ENCODE data around the gene EFTUD2. TPM values are rescaled to one million over a fixed set of nuclear protein-coding genes. Genes with fewer than 3 reads are reported as not detected.

The EFTUD2 gene
- total and polyA plus RNA-seq, 2 of the 13 experiments (the other 11 are each of a cell fraction or from before 2014, with no cell fraction given): 111 to 137 TPM

DNA sequence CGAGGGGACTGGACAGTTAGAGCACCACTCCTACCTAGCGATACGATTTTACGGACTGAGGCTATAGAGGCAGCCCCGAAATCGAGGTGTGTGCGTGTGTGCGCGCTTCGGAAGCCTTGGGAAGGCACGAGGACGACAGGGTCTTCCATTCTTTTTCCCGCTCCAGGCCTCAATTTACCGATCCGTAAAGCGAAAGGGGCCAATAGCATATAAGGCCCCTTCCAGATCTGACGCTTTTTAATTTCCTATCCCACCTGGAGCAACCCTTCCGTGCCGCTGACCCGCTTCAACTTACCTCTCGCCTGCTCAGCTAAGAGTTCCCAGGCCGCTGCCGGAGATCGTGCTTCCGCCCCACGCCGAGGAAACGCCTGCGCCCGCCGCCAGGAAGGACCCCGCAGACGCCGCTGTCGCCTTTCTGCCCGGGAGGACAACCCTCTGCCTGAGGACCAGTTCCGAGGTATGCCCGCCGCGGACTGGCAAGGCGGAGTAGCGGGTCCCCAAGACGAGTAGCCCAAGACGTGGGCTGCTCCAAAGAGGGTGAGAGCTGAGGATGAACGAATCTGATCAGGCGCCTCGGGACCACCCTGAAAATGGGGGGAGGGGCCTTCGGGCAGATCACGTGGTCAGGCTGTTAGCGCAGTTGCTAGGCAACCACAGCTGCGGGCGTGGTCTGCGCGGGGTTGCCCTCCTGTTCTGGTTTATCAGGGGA lies at the start of gene EFTUD2 (continued):
- no peak for TF ChIP-seq PBX3 (CRISPR knock-in tag; IDR thresholded peaks at IDR 0.05; ENCODE audit: borderline replicate concordance)
- TF ChIP-seq NFRKB (IDR thresholded peaks at IDR 0.05): no peak
- TF ChIP-seq FOSL2 (CRISPR knock-in tag; IDR thresholded peaks at IDR 0.05): peak; percentile 69
- TF ChIP-seq ZNF543 (CRISPR knock-in tag; IDR thresholded peaks at IDR 0.05): peak; percentile 93
- no peak for TF ChIP-seq CHD4 (IDR thresholded peaks at IDR 0.05; ENCODE audit: borderline replicate concordance, low read length)
- TF ChIP-seq SNAI1 (CRISPR knock-in tag; IDR thresholded peaks at IDR 0.05; ENCODE audit: borderline replicate concordance): no peak
- TF ChIP-seq, protein P1, sequence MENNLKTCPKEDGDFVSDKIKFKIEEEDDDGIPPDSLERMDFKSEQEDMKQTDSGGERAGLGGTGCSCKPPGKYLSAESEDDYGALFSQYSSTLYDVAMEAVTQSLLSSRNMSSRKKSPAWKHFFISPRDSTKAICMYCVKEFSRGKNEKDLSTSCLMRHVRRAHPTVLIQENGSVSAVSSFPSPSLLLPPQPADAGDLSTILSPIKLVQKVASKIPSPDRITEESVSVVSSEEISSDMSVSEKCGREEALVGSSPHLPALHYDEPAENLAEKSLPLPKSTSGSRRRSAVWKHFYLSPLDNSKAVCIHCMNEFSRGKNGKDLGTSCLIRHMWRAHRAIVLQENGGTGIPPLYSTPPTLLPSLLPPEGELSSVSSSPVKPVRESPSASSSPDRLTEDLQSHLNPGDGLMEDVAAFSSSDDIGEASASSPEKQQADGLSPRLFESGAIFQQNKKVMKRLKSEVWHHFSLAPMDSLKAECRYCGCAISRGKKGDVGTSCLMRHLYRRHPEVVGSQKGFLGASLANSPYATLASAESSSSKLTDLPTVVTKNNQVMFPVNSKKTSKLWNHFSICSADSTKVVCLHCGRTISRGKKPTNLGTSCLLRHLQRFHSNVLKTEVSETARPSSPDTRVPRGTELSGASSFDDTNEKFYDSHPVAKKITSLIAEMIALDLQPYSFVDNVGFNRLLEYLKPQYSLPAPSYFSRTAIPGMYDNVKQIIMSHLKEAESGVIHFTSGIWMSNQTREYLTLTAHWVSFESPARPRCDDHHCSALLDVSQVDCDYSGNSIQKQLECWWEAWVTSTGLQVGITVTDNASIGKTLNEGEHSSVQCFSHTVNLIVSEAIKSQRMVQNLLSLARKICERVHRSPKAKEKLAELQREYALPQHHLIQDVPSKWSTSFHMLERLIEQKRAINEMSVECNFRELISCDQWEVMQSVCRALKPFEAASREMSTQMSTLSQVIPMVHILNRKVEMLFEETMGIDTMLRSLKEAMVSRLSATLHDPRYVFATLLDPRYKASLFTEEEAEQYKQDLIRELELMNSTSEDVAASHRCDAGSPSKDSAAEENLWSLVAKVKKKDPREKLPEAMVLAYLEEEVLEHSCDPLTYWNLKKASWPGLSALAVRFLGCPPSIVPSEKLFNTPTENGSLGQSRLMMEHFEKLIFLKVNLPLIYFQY (CRISPR knock-in tag; IDR thresholded peaks at IDR 0.05; ENCODE audit: borderline replicate concordance): peak; percentile 66
- peak; percentile 74; the same call in 1 of the 2 replicates for TF ChIP-seq BCL3 (CRISPR knock-in tag; IDR thresholded peaks at IDR 0.05)
- TF ChIP-seq MED1 (CRISPR knock-in tag; IDR thresholded peaks at IDR 0.05): peak; percentile 79
- TF ChIP-seq, protein P2, sequence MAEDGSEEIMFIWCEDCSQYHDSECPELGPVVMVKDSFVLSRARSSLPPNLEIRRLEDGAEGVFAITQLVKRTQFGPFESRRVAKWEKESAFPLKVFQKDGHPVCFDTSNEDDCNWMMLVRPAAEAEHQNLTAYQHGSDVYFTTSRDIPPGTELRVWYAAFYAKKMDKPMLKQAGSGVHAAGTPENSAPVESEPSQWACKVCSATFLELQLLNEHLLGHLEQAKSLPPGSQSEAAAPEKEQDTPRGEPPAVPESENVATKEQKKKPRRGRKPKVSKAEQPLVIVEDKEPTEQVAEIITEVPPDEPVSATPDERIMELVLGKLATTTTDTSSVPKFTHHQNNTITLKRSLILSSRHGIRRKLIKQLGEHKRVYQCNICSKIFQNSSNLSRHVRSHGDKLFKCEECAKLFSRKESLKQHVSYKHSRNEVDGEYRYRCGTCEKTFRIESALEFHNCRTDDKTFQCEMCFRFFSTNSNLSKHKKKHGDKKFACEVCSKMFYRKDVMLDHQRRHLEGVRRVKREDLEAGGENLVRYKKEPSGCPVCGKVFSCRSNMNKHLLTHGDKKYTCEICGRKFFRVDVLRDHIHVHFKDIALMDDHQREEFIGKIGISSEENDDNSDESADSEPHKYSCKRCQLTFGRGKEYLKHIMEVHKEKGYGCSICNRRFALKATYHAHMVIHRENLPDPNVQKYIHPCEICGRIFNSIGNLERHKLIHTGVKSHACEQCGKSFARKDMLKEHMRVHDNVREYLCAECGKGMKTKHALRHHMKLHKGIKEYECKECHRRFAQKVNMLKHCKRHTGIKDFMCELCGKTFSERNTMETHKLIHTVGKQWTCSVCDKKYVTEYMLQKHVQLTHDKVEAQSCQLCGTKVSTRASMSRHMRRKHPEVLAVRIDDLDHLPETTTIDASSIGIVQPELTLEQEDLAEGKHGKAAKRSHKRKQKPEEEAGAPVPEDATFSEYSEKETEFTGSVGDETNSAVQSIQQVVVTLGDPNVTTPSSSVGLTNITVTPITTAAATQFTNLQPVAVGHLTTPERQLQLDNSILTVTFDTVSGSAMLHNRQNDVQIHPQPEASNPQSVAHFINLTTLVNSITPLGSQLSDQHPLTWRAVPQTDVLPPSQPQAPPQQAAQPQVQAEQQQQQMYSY (CRISPR knock-in tag; IDR thresholded peaks at IDR 0.05): no peak; the same call in 1 of the 2 replicates
- peak; percentile 96 for TF ChIP-seq ZNF747 (CRISPR knock-in tag; IDR thresholded peaks at IDR 0.05; ENCODE audit: borderline replicate concordance)
- TF ChIP-seq HCFC1 (IDR thresholded peaks at IDR 0.05; ENCODE audit: low read depth, low read length): peak; percentile 85
- peak; percentile 92 for TF ChIP-seq HDAC2 (CRISPR knock-in tag; IDR thresholded peaks at IDR 0.05)
- peak; percentile 98 for TF ChIP-seq TOPORS (CRISPR knock-in tag; IDR thresholded peaks at IDR 0.05)
- no peak for TF ChIP-seq NFE2L2 (IDR thresholded peaks at IDR 0.05; ENCODE audit: low read length)
- peak; percentile 22; the same call in 1 of the 2 replicates for TF ChIP-seq MED13 (CRISPR knock-in tag; IDR thresholded peaks at IDR 0.05)
- TF ChIP-seq XBP1 (CRISPR knock-in tag; IDR thresholded peaks at IDR 0.05): no peak
- peak; percentile 91; the same call in 1 of the 2 replicates for TF ChIP-seq AHR (CRISPR knock-in tag; IDR thresholded peaks at IDR 0.05)
- TF ChIP-seq NFATC3 (CRISPR knock-in tag; IDR thresholded peaks at IDR 0.05): no peak; the same call in 1 of the 2 replicates
- no peak for TF ChIP-seq ARNT2 (CRISPR knock-in tag; IDR thresholded peaks at IDR 0.05; ENCODE audit: low read depth)
- TF ChIP-seq POLR2AphosphoS5 (IDR thresholded peaks at IDR 0.05; ENCODE audit: low read depth, low read length): peak; percentile 97
